ENCODE measurements around the gene GLTP. TPM values are rescaled to one million over a fixed set of nuclear protein-coding genes. Genes with fewer than 3 reads are reported as not detected.
A peak's percentile ranks its signal among the peaks of the same experiment; 100 is the strongest.

Gene GLTP
- total RNA-seq, 1 donor from 2014 or later, result 48.7 TPM

GRCh38 chr12:109821968-109822367 is 58.4 kb downstream of the GLTP start:
- Mint-ChIP-seq H3K4me3 (no peak overlapping the region), H3K36me3 (no peaks in the 10 kb centered on the region), H3K9me3 (no peaks in the 10 kb centered on the region), H3K27ac (no peak overlapping the region), H3K27me3 (peaks cover 3% of the 10 kb centered on the region), H3K4me1 (ENCODE audit: unreplicated experiment) (peaks cover 4% of the 10 kb centered on the region)
- DNase-seq (ENCODE audit: extremely low spot score, unreplicated experiment), result no peak
- no peak for TF ChIP-seq CTCF (conservative IDR thresholded peaks at IDR 0.05)

- DNase-seq (ENCODE audit: extremely low spot score, unreplicated experiment), result no peak
- Mint-ChIP-seq H3K27ac (no peak overlapping the region), H3K36me3 (no peaks in the 10 kb centered on the region), H3K4me3 (no peak overlapping the region), H3K27me3 (peaks cover 3% of the 10 kb centered on the region), H3K9me3 (no peaks in the 10 kb centered on the region), H3K4me1 (ENCODE audit: unreplicated experiment) (peaks cover 4% of the 10 kb centered on the region)
- TF ChIP-seq CTCF (conservative IDR thresholded peaks at IDR 0.05), result no peak
Measured at GRCh38 chr12:109820816-109821381, 59.4 kb downstream of the GLTP start.

- Mint-ChIP-seq H3K27ac (peak overlapping the region; percentile 53), H3K4me3 (no peak overlapping the region), H3K27me3 (peaks cover 3% of the 10 kb centered on the region), H3K4me1 (ENCODE audit: unreplicated experiment) (peaks cover 4% of the 10 kb centered on the region), H3K36me3 (no peaks in the 10 kb centered on the region), H3K9me3 (no peaks in the 10 kb centered on the region)
- DNase-seq (ENCODE audit: extremely low spot score, unreplicated experiment), result no peak
- TF ChIP-seq CTCF (conservative IDR thresholded peaks at IDR 0.05), result no peak
Measured at GRCh38 chr12:109818905-109819500, 61.3 kb downstream of the GLTP start.

- H3K9me3 Mint-ChIP-seq, result no peaks in the 10 kb centered on the region
- no peak overlapping the region for H3K4me3 Mint-ChIP-seq
- H3K27ac Mint-ChIP-seq, result no peak overlapping the region
- TF ChIP-seq CTCF (conservative IDR thresholded peaks at IDR 0.05), result no peak
- peaks cover 4% of the 10 kb centered on the region for H3K4me1 Mint-ChIP-seq (ENCODE audit: unreplicated experiment)
- no peak for DNase-seq (ENCODE audit: extremely low spot score, unreplicated experiment)
- peaks cover 3% of the 10 kb centered on the region for H3K27me3 Mint-ChIP-seq
- no peaks in the 10 kb centered on the region for H3K36me3 Mint-ChIP-seq
Measured at GRCh38 chr12:109818253-109818652, 62.1 kb downstream of the GLTP start.

- peaks cover 4% of the 10 kb centered on the region for H3K4me1 Mint-ChIP-seq (ENCODE audit: unreplicated experiment)
- H3K4me3 Mint-ChIP-seq, result no peak overlapping the region
- no peaks in the 10 kb centered on the region for H3K36me3 Mint-ChIP-seq
- H3K27ac Mint-ChIP-seq, result no peak overlapping the region
- H3K27me3 Mint-ChIP-seq, result peaks cover 3% of the 10 kb centered on the region
- no peak for TF ChIP-seq CTCF (conservative IDR thresholded peaks at IDR 0.05)
- DNase-seq (ENCODE audit: extremely low spot score, unreplicated experiment), result no peak
- no peaks in the 10 kb centered on the region for H3K9me3 Mint-ChIP-seq
Measured at GRCh38 chr12:109817627-109818231, 62.6 kb downstream of the GLTP start.
